Stomach (tissue), 4 donors: ENCODE data around the gene RBPJ.

Experiments used
- CTCF ChIP-seq, 7 experiments: fragments of 450-650 bp in 4 of 7; fragments of 200-600 bp in 3 of 7; sonication (generic) in 3 of 7; IDR thresholded peaks; one replicate each; pipeline ENCODE4 v1.5.1; 2016 to 2019; ENCODE audit warnings: antibody characterized with exemption in 7 of 7, control low read depth in 2 of 7, mild to moderate bottlenecking in 1 of 7
- POLR2AphosphoS5 ChIP-seq, 3 donors: sonication (generic); formaldehyde crosslinking; IDR thresholded peaks; one replicate each; pipeline ENCODE4 v1.6.1; 2016; ENCODE audit warnings: antibody characterized with exemption in 3 of 3

DNA sequence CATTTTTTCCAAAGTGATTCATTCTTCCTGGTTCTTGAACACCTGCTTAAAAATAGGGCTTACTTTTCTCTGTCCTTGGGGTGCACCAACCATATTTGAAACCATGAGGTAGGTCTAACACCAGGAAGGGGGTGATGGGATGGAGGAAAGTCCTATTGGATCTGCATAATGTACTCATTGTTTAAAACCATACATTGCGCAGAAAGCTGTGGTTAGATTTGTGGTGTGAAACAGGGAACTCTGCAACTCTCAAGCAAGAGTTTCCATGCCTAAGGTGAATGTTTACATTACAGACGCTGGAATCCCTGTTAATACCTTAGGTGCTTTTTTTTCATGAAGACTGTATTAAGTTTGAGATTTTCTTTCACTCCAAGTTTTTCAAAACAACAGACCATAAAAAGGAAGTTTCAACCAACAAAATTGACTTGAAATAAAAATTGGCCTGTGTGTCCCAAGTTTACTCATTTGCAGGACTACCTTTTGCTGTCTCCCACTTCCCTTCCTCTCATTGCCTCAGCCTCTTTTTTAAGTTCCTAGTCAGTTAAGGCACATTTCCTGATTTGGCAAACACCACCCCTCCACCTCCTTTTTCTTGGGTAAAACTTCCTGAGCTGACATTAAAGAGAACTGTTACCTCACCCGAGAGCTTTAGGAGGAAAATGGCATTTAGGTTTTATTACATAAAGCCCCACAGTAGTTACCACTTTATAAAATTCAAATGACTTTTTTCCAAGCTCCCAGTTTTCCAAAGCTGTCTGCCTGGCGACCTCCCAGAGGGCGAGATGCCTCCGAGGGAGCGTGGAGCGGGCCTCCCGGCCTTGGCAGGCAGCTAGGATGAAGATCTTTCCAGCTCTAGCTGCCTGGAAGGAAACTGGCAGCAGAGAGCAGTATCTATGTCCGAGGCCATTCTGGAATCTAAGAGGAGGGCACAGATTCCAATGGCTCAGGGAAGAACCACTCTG, 47.9 kb upstream of the RBPJ start:
- TF ChIP-seq POLR2AphosphoS5 (IDR thresholded peaks at IDR 0.05): no peak
- TF ChIP-seq CTCF (IDR thresholded peaks at IDR 0.05): no peak
